K562 (cell line): ENCODE data around the gene RUNX1. TPM values are rescaled to one million over a fixed set of nuclear protein-coding genes. Genes with fewer than 3 reads are reported as not detected.

Source experiments
- BRD9 ChIP-seq: fragments of 450-650 bp; IDR thresholded peaks from 2 replicates; pipeline ENCODE4 v1.6.1; 2018; ENCODE audit warnings: low read depth; ENCODE audit not compliant: partially characterized antibody
- CGGBP1 ChIP-seq: fragments of 250-450 bp; sonication (Bioruptor Pico); IDR thresholded peaks from 2 replicates; pipeline ENCODE4 v1.9.0; 2021; ENCODE audit warnings: mild to moderate bottlenecking
- DMBX1 ChIP-seq: fragments of 250-450 bp; sonication (Bioruptor Pico); IDR thresholded peaks from 2 replicates; pipeline ENCODE4 v1.8.0; 2022; ENCODE audit warnings: inconsistent platforms, mild to moderate bottlenecking, moderate library complexity, borderline replicate concordance
- E2F4 ChIP-seq: sonication (generic); formaldehyde crosslinking; IDR thresholded peaks from 2 replicates; pipeline ENCODE4 v1.8.0; 2022; ENCODE audit warnings: mild to moderate bottlenecking, low read depth, missing genetic modification reagents
- FOXK1 ChIP-seq: sonication (generic); formaldehyde crosslinking; IDR thresholded peaks from 2 replicates; pipeline ENCODE4 v1.8.0; 2022; ENCODE audit warnings: missing genetic modification reagents, mild to moderate bottlenecking, borderline replicate concordance
- GTF2E2 ChIP-seq: fragments of 200-800 bp; sonication (Bioruptor generic); IDR thresholded peaks from 2 replicates; pipeline ENCODE4 v1.6.1; 2016; ENCODE audit warnings: missing genetic modification characterization, missing compliant biosample characterization
- JUNB ChIP-seq: fragments of 450-650 bp; formaldehyde crosslinking; conservative IDR thresholded peaks from 2 replicates; pipeline ENCODE4 v1.4.0; 2020; ENCODE audit warnings: mild to moderate bottlenecking
- KAT2B ChIP-seq: IDR thresholded peaks from one replicate; pipeline ENCODE4 v1.6.1; 2012; ENCODE audit warnings: low read depth, mild to moderate bottlenecking, control low read depth, inconsistent platforms, low read length, moderate library complexity
- MAX ChIP-seq: sonication (generic); formaldehyde crosslinking; IDR thresholded peaks from 2 replicates; pipeline ENCODE4 v1.9.0; 2022; ENCODE audit warnings: mild to moderate bottlenecking, missing genetic modification reagents
- MTA2 ChIP-seq: fragments of 450-650 bp; IDR thresholded peaks from 2 replicates; pipeline ENCODE4 v1.6.1; 2016; ENCODE audit warnings: low read depth
- MXI1 ChIP-seq: IDR thresholded peaks from 2 replicates; pipeline ENCODE4 v1.6.1; 2011; ENCODE audit warnings: low read depth, mild to moderate bottlenecking, improper control_type of control experiment, low read length
- RBM34 ChIP-seq: fragments of 200-400 bp; formaldehyde crosslinking; IDR thresholded peaks from 2 replicates; pipeline ENCODE4 v1.6.1; 2018; ENCODE audit warnings: low read length, borderline replicate concordance; ENCODE audit not compliant: insufficient read depth
- SNRNP70 ChIP-seq: fragments of 200-400 bp; formaldehyde crosslinking; optimal IDR thresholded peaks from 2 replicates; pipeline ENCODE3; 2017; ENCODE audit warnings: low read depth, low read length
- TRIM25 ChIP-seq: fragments of 450-650 bp; IDR thresholded peaks from 2 replicates; pipeline ENCODE4 v1.7.0; 2016; ENCODE audit warnings: borderline replicate concordance
- YBX1 ChIP-seq: fragments of 450-650 bp; IDR thresholded peaks from 2 replicates; pipeline ENCODE4 v1.7.1; 2016; ENCODE audit warnings: mild to moderate bottlenecking
- ZFP30 ChIP-seq: fragments of 250-450 bp; sonication (Bioruptor Pico); IDR thresholded peaks from 2 replicates; pipeline ENCODE4 v1.8.0; 2022; ENCODE audit warnings: moderate library complexity, mild to moderate bottlenecking, inconsistent platforms, borderline replicate concordance
- ZNF184 ChIP-seq: sonication (generic); formaldehyde crosslinking; IDR thresholded peaks from 2 replicates; pipeline ENCODE4 v1.5.0; 2020; ENCODE audit warnings: missing genetic modification reagents
- ZNF518B ChIP-seq: fragments of 250-450 bp; sonication (Bioruptor Pico); IDR thresholded peaks from 2 replicates; pipeline ENCODE4 v1.5.0; 2021; ENCODE audit warnings: mild to moderate bottlenecking, moderate library complexity
- ZNF639 ChIP-seq, 2 experiments: fragments of 200-800 bp in 1 of 2; sonication (Bioruptor generic) in 1 of 2; sonication (generic) in 1 of 2; formaldehyde crosslinking in 1 of 2; IDR thresholded peaks in 1 of 2; conservative IDR thresholded peaks in 1 of 2; 2 replicates each; pipeline versions ENCODE4 v1.5.0 to v1.6.1; 2016 to 2020; ENCODE audit warnings: missing compliant biosample characterization in 1 of 2, missing genetic modification characterization in 1 of 2, missing genetic modification reagents in 1 of 2
- ZNF830 ChIP-seq: fragments of 250-450 bp; sonication (Bioruptor Pico); IDR thresholded peaks from 2 replicates; pipeline ENCODE4 v1.5.0; 2021; ENCODE audit warnings: mild to moderate bottlenecking
- polyA plus RNA-seq, 8 experiments: library from polyadenylated mRNA; depleted of rRNA in 4 of 8; stranded (reverse) in 5 of 8; unstranded in 3 of 8; fragments of >200 nt; fragmentation: Nextera tagmentation in 2 of 8; fragmentation: Illumina TruSeq in 1 of 8; extraction: Ambion mirVana in 2 of 8; extraction: Trizol in 1 of 8; gene quantifications; 2 replicates each; pipeline versions ENCODE4 v1.2.1 to v1.2.3, GENCODE V29; 2011 to 2014; ENCODE audit warnings: inconsistent platforms in 1 of 8, missing spikeins in 1 of 8
- total RNA-seq, 7 experiments: library from RNA; depleted of rRNA in 6 of 7; stranded (reverse); fragments of >200 nt in 6 of 7; fragmentation: Illumina TruSeq in 2 of 7; extraction: Trizol in 2 of 7; gene quantifications; 2 replicates each; pipeline versions ENCODE4 v1.2.1 to v1.2.3, GENCODE V29; 2011 to 2021; ENCODE audit warnings: low replicate concordance in 1 of 7

RUNX1 gene
- total and polyA plus RNA-seq, 9 of the 15 experiments (the other 6 are each of a cell fraction or from before 2014, with no cell fraction given): 2.2 to 68.6 (median 17.8) TPM

GRCh38 chr21:34942911-34943310 lies 106.2 kb downstream of the RUNX1 start (continued):
- TF ChIP-seq TRIM25: no peak
- no peak for TF ChIP-seq JUNB (CRISPR knock-in tag)
- peak; percentile 13; the same call in 1 of the 2 replicates for TF ChIP-seq DMBX1 (CRISPR knock-in tag)
- no peak for TF ChIP-seq E2F4 (CRISPR knock-in tag)
- no peak for TF ChIP-seq ZNF639 (CRISPR knock-in tag; conservative IDR thresholded peaks at IDR 0.05 in 1 of 2, IDR thresholded peaks at IDR 0.05 in 1 of 2)
- TF ChIP-seq CGGBP1 (CRISPR knock-in tag): no peak
- TF ChIP-seq SNRNP70: no peak
- no peak for TF ChIP-seq RBM34
- no peak for TF ChIP-seq ZNF830 (CRISPR knock-in tag)
- TF ChIP-seq MAX (CRISPR knock-in tag): no peak
- TF ChIP-seq FOXK1 (CRISPR knock-in tag): no peak
- 0 out of 2 replicates have a peak, but pooled peaks have one; percentile 35 for TF ChIP-seq ZFP30
- no peak for TF ChIP-seq GTF2E2 (tag)
- TF ChIP-seq BRD9: no peak
- TF ChIP-seq YBX1: no peak
- no peak for TF ChIP-seq MTA2
- TF ChIP-seq MXI1: no peak
- TF ChIP-seq KAT2B: no peak
- TF ChIP-seq ZNF184 (CRISPR knock-in tag): no peak
- no peak for TF ChIP-seq ZNF518B (CRISPR knock-in tag)
